ENCODE data around the gene SLC35B2. TPM values are rescaled to one million over a fixed set of nuclear protein-coding genes. Genes with fewer than 3 reads are reported as not detected.

Gene SLC35B2
- total and polyA plus RNA-seq, 10 of the 15 experiments (the other 5 are each of a cell fraction or from before 2014, with no cell fraction given): 11.3 to 45.4 (median 33.8) TPM

- Histone ChIP-seq H2AFZ (ENCODE audit: control insufficient read depth, low read depth, low read length) (no peak overlapping the region), H3K4me1 (ENCODE audit: control insufficient read depth, insufficient read depth, low read length) (no peaks in the 10 kb centered on the region), H3K27ac (ENCODE audit: control insufficient read depth, insufficient read depth) (no peak overlapping the region), H3K27me3 (replicated peaks in 1 of 2; ENCODE audit: control insufficient read depth in 2 of 2, insufficient read depth in 2 of 2, low read length in 1 of 2) (peaks cover 9 to 11% of the 10 kb centered on the region in 2 experiments), H3K9ac (ENCODE audit: control insufficient read depth, insufficient read depth, low read length) (no peak overlapping the region), H4K20me1 (ENCODE audit: control insufficient read depth, insufficient read depth) (no peaks in the 10 kb centered on the region), H3K4me3 (no peak overlapping the region), H3K36me3 (ENCODE audit: control insufficient read depth in 2 of 2, insufficient read depth in 2 of 2, low read length in 1 of 2) (peaks cover under 1 to 18% of the 10 kb centered on the region in 2 experiments; a peak in 2 of 4 replicates), H3K4me2 (ENCODE audit: control insufficient read depth, insufficient read depth) (no peak overlapping the region), H3K9me3 (replicated peaks; ENCODE audit: control insufficient read depth, insufficient read depth, low read length) (no peaks in the 10 kb centered on the region), H3K79me2 (ENCODE audit: control insufficient read depth, insufficient read depth, low read length) (no peaks in the 10 kb centered on the region)
- in situ Hi-C loops (cut with MboI): no loop called here
- no peak for DNase-seq (ENCODE audit: low read depth, low spot score)
- ChIA-PET POLR2A (no interaction called here), SMC1A (ENCODE audit: uncharacterized antibody, unreplicated experiment) (no interaction called here), RAD21 (ENCODE audit: unreplicated experiment) (no interaction called here), CTCF (interaction anchor here (1.1 to 1.5 kb wide), 2 partner anchors 14 to 31 kb away, joined by 4 to 5 read pairs; partner anchors contain the start of gene AARS2)
- intact Hi-C loops (cut with micrococcal nuclease; ENCODE audit: unreplicated experiment): no loop called here
- FAIRE-seq: no peak
- BruUV-seq (replicated peaks): no TSS peak
- no peak for ATAC-seq
- TF ChIP-seq, protein P1, sequence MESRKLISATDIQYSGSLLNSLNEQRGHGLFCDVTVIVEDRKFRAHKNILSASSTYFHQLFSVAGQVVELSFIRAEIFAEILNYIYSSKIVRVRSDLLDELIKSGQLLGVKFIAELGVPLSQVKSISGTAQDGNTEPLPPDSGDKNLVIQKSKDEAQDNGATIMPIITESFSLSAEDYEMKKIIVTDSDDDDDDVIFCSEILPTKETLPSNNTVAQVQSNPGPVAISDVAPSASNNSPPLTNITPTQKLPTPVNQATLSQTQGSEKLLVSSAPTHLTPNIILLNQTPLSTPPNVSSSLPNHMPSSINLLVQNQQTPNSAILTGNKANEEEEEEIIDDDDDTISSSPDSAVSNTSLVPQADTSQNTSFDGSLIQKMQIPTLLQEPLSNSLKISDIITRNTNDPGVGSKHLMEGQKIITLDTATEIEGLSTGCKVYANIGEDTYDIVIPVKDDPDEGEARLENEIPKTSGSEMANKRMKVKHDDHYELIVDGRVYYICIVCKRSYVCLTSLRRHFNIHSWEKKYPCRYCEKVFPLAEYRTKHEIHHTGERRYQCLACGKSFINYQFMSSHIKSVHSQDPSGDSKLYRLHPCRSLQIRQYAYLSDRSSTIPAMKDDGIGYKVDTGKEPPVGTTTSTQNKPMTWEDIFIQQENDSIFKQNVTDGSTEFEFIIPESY (IDR thresholded peaks at IDR 0.05): no peak
- TF ChIP-seq ASH2L (IDR thresholded peaks at IDR 0.05; ENCODE audit: borderline replicate concordance, low read depth) (no peak), KAT2A (conservative IDR thresholded peaks at IDR 0.05; ENCODE audit: control insufficient read depth, low read depth, low read length) (no peak), JUNB (IDR thresholded peaks at IDR 0.05) (no peak), DPF2 (IDR thresholded peaks at IDR 0.05) (no peak), WRNIP1 (IDR thresholded peaks at IDR 0.05; ENCODE audit: borderline replicate concordance, low read depth, low read length) (no peak), GATAD2B (conservative IDR thresholded peaks at IDR 0.05; ENCODE audit: low read depth) (no peak), HDGF (IDR thresholded peaks at IDR 0.05) (no peak), ZBTB4 (CRISPR knock-in tag; IDR thresholded peaks at IDR 0.05) (no peak), E4F1 (IDR thresholded peaks at IDR 0.05; ENCODE audit: borderline replicate concordance, partially characterized antibody) (no peak), SREBF2 (IDR thresholded peaks at IDR 0.05; ENCODE audit: low read length) (no peak), IKZF2 (IDR thresholded peaks at IDR 0.05) (no peak), RUNX3 (IDR thresholded peaks at IDR 0.05; ENCODE audit: low read length) (no peak), NR2F1 (conservative IDR thresholded peaks at IDR 0.05) (no peak), ESRRA (IDR thresholded peaks at IDR 0.05; ENCODE audit: low read length) (no peak), CBX5 (IDR thresholded peaks at IDR 0.05; ENCODE audit: low read depth) (no peak), SREBF1 (IDR thresholded peaks at IDR 0.05; ENCODE audit: low read length) (no peak), MYC (IDR thresholded peaks at IDR 0.05; ENCODE audit: insufficient read depth, insufficient read length, insufficient replicate concordance, low read length, severe bottlenecking) (no peak)
- 62% methylated on average over 3 of the region's 3 CpGs for WGBS (ENCODE audit: insufficient coverage, insufficient replicate concordance, low lambda C conversion rate, missing lambda C conversion rate)
Measured at GRCh38 chr6:44298864-44299263, 41.5 kb upstream of the SLC35B2 start.

All from GM12878 (cell line).